Measurements from ENCODE around the gene ZFYVE1.
A peak's percentile ranks its signal among the peaks of the same experiment; 100 is the strongest.
"Not testable (repeated sequence)": the region's sequence is repeated elsewhere in the genome, so short reads cannot be mapped to it uniquely, and the experiment has no call there.

The ZFYVE1 gene

DNA sequence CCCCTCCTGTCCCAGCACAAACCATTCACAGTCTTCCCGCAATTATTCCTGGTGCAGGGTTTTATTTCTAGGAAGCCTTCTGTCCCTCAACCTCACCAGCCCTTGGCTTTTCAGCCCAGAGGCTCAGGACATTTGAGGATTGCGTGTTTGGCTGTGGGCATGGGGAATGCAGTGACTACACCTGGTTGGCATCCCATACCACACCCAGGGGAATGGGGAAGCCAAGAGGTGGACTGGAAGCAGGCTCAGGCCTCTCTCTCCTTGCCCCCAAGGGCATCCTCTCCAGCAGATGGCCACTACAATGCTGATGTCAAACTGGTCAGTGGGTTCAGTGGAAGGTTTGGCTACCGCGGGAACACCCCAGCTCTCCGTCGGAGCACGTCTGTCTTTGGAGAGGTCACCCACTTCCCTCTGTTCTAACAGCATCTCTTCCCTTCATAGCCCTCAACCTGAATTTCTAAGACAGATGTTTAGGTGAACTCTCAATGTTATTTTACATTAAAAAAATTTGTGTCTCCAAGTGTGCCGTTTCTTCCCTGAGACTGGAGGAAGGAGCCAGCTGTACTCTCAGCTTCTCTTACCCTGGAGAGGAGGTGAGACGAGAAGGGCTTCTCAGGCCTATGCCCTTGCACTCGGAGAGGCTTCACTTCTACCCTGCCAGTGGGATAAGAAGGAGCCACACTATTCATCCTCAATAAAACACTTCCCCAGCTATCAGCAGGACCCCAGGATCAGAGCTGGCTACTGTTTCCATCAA, 65.1 kb downstream of the ZFYVE1 start:
- in situ Hi-C loops (cut with HindIII; ENCODE audit: low sequenced_read_pairs): no loop called here
- H3K4me3 ChIP-seq (ENCODE audit: low read depth, low read length): no peak overlapping the region
- no peak for DNase-seq (ENCODE audit: low read depth)
- TF ChIP-seq, protein P1, sequence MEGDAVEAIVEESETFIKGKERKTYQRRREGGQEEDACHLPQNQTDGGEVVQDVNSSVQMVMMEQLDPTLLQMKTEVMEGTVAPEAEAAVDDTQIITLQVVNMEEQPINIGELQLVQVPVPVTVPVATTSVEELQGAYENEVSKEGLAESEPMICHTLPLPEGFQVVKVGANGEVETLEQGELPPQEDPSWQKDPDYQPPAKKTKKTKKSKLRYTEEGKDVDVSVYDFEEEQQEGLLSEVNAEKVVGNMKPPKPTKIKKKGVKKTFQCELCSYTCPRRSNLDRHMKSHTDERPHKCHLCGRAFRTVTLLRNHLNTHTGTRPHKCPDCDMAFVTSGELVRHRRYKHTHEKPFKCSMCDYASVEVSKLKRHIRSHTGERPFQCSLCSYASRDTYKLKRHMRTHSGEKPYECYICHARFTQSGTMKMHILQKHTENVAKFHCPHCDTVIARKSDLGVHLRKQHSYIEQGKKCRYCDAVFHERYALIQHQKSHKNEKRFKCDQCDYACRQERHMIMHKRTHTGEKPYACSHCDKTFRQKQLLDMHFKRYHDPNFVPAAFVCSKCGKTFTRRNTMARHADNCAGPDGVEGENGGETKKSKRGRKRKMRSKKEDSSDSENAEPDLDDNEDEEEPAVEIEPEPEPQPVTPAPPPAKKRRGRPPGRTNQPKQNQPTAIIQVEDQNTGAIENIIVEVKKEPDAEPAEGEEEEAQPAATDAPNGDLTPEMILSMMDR (IDR thresholded peaks at IDR 0.05; ENCODE audit: low read depth, low read length, missing control alignments): no peak

DNA sequence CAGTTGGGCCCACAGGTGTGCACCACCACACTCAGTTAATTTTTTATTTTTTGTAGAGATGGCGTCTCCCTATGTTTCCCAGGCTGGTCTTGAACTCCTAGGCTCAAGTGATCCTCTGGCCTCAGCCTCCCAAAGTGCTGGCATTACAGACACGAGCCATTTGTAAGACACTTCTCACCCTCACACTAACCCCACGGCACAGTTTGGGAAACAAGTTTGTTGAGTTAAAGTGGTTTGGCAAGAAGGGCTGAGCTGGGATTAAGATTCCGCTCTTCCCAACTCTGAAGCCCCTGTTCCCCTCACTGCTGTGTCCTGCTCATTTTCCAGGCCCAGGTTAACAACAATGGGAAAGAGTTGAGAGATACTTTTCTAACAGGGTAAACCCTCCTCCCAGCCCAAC, 65.9 kb downstream of the ZFYVE1 start:
- in situ Hi-C loops (cut with HindIII; ENCODE audit: low sequenced_read_pairs); DNase-seq (ENCODE audit: low read depth); H3K4me3 ChIP-seq (ENCODE audit: low read depth, low read length): not testable (repeated sequence)

DNA sequence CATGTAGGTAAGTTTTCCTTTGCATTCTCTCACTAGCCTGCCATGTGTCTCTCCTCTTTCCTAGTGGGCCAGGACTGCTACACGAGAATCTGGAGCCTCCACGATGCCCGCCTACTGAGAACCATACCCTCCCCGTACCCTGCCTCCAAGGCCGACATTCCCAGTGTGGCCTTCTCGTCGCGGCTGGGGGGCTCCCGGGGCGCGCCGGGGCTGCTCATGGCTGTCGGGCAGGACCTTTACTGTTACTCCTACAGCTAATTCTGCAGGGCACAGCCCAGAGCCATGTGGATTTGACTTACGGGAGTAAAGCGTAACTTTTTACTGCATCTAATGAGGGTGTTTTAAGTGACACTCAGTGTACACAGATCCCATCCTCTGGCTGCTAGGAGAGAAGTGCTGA, 68.4 kb downstream of the ZFYVE1 start:
- TF ChIP-seq, protein P1 (IDR thresholded peaks at IDR 0.05; ENCODE audit: low read depth, low read length, missing control alignments): no peak
- no peak for DNase-seq (ENCODE audit: low read depth)
- H3K4me3 ChIP-seq (ENCODE audit: low read depth, low read length): no peak overlapping the region
- in situ Hi-C loops (cut with HindIII; ENCODE audit: low sequenced_read_pairs): no loop called here

DNA sequence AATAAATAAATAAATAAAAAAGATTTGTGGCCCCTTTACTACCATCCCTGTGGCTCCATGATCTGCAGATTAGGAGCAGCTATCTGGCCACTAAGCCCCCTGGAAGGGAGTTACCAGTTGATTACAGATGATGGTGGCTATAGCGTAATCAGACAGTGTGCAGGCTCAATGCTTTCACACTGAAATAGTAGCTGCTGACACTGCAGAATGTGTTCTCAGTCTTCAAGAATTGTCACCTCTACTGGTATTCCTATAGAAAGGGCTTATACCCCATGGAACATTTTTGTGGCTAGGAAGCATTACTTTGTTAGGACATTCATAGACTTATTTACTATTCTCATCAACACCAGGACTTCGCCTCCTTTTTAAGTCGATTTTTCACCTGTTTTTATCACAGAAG, 69.7 kb downstream of the ZFYVE1 start:
- DNase-seq (ENCODE audit: low read depth): no peak
- in situ Hi-C loops (cut with HindIII; ENCODE audit: low sequenced_read_pairs): no loop called here
- TF ChIP-seq, protein P1 (IDR thresholded peaks at IDR 0.05; ENCODE audit: low read depth, low read length, missing control alignments): no peak
- H3K4me3 ChIP-seq (ENCODE audit: low read depth, low read length): no peak overlapping the region

DNA sequence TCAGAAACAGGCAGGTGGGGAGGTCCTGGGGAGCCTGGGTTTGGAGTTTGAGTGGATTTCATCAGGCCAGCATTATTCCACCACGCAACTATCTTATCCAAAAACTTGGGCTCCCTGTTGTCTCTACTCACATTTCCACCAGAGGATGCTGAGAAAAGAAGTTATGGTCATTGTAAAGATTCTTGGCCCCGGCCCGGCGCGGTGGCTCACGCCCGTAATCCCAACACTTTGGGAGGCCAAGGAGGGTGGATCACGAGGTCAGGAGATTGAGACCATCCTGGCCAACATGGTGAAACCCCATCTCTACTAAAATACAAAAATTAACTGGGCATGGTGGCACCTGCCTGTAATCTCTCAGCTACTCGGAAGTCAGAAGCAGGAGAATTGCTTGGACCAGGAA, 70.2 kb downstream of the ZFYVE1 start:
- DNase-seq (ENCODE audit: low read depth); H3K4me3 ChIP-seq (ENCODE audit: low read depth, low read length); in situ Hi-C loops (cut with HindIII; ENCODE audit: low sequenced_read_pairs): not testable (repeated sequence)

DNA sequence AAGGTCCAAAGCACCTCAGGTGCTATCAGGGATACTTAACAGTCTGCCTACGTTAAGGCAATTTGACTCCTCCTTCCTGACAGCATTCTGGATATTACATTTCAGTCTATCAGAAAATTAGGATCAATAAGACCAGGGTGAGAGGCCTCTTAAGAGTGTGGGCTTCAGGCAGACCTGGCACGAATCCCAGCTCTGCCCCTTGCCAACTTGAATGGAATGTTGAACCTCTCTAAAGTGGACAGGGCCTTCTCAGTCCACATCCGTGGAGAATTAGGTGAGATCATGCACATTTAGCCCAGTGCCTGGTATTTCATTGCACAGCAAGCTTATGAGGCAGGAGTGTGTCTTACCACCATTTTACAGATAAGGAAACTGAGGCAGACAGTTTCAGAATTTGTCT, 74.7 kb downstream of the ZFYVE1 start:
- H3K4me3 ChIP-seq (ENCODE audit: low read depth, low read length): no peak overlapping the region
- no peak for DNase-seq (ENCODE audit: low read depth)
- TF ChIP-seq, protein P1 (IDR thresholded peaks at IDR 0.05; ENCODE audit: low read depth, low read length, missing control alignments): no peak
- in situ Hi-C loops (cut with HindIII; ENCODE audit: low sequenced_read_pairs): no loop called here

DNA sequence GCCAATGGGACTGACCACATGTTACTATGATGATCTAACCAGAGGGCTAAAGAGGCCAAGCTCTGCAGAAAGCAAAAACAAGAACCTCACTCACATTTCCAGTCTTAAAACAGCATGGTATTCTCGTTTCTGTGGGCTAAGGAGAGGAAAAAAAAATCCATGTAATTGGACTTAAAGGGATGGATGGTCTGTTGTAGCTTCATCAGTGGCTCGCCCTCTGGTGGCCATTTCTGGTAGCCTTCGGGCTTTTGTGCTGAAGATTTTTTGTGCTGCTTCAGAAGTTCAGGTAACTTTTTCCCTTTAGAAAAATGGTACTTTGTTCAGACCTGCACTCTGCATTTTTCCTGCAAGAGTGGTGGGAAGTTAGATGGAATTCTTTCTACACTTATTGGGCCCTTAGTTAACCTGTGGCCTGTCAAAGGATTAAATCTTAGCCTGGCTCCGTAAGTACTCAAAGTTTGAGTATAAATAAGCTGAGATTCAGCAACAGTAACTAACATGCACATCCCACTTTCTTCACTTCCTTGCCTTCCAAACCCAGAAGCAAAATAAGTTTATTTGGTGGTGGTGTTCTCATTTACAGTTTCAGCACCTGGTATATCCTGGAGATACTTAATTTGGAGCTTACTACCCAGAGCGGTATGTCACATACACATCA, 78.3 kb downstream of the ZFYVE1 start:
- in situ Hi-C loops (cut with HindIII; ENCODE audit: low sequenced_read_pairs): no loop called here
- TF ChIP-seq, protein P1 (IDR thresholded peaks at IDR 0.05; ENCODE audit: low read depth, low read length, missing control alignments): peak; percentile 83
- no peak overlapping the region for H3K4me3 ChIP-seq (ENCODE audit: low read depth, low read length)
- DNase-seq (ENCODE audit: low read depth): peak; percentile 59

Data from astrocyte of the cerebellum (primary cell).